Stimulated activated CD4-positive, alpha-beta T cell treated with anti-CD3 and anti-CD28 coated beads, Interleukin-15, amount 100 ng/mL, for 24 hours (primary cell): ENCODE results near the gene F12.
A peak's percentile ranks its signal among the peaks of the same experiment; 100 is the strongest.

Experiments used
- DNase-seq: peaks from one replicate; pipeline ENCODE4 v3.0.0-alpha.2; 2020

F12 gene

DNA sequence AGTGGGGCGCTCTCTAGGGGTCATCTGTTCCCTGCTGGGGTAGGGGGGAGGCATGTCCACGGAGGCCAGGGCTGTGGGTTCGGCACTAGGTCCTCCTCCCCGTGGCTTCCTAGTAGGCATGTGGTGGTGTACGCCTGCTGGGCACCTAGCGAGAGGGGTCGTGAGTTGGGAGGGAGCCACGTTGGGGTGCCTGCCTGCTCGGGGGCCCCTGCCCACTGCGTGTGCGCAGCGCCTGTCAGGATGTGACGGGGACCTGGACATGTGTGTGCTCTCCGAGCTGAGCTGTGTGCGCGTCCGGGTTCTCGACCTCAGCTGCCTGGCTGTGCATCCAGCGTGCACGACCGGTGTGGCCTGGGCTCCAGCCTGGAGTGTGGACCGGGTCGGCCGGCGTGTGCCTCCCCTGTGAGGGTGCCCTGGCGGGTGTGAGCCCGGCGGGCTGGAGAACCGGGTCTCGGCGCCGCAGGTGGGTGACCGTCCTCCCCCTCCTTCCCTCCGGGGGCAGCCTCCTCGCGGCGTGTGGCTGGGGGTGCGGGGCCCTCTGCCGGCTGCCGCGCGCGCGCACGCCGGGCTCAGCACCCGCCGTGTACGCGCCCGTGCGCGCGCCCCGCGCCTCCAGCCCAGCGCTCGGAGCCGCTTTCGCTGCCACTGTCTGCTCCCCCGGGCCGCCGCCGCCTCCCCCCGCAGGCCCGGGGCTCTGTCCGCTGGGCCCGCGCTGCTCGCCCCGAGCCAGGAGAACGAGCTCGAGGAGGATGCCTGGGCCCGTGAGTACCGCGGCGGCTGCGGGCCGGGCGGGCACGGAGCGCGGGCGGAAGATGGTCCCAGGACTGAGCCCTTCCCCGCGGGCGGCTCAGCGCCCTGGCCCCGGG is 37.1 kb upstream of the F12 start, which contains the start of gene PRR7:
PRR7 (plus strand) TSS at position 615 of the 866 bp plus-strand sequence. CDS start 8,254 bp downstream, outside the sequence.
- peak; percentile 80 for DNase-seq

DNA sequence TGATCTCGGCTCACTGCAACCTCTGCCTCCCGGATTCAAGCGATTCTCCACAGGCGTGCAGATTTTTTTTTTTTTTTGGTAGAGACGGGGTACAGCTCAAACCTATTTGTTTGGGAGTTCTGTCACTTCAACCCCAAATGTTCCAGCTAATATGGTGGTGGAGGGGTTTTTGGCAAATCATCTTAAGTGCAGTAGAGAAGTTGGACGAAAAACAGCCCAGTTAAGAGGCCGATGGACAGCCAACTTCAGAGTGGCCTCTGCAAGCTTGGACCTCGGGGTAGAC is 36.5 kb upstream of the F12 start:
- no peak for DNase-seq

DNA sequence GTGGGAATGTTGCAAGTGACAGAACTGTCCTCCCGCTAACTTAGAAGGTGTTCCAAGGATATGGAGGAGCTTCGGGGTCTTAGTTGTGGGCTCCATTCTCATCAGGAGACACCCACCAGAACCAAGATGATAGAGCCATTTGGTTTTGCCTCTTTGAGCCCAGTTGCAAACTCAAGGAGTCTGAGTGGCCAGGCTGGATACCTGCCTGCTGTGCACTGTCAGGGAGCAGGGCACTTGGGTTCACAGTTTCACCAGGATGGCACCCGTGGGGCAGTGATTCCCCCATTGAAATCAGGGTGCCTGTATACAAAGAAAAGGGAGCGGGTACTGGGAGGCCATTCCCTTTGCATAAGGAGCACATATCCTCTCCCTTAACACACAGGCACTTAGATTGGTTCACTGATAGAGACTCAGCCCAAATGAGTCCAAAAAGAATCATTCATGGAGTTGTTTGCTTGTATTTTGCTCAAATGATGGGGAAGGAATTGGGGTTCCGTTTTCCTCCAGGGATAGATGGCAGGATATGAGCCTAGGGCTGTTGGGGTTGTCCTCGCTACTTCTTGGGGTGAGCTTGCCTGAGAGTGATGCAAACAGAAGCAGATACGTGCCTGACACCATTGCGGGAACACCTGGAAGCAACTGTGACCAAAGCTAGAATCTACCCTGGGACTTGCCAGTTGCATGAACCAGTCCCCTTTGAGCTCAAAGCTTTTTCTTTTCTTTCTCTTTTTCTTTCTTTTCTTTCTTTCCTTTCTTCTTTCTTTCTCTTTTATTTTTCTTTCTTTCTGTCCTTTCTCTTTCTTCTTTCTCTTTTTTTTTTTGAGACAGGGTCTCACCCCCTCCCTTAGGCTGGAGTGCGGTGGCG is 35.9 kb upstream of the F12 start:
- DNase-seq, result peak; percentile 50

DNA sequence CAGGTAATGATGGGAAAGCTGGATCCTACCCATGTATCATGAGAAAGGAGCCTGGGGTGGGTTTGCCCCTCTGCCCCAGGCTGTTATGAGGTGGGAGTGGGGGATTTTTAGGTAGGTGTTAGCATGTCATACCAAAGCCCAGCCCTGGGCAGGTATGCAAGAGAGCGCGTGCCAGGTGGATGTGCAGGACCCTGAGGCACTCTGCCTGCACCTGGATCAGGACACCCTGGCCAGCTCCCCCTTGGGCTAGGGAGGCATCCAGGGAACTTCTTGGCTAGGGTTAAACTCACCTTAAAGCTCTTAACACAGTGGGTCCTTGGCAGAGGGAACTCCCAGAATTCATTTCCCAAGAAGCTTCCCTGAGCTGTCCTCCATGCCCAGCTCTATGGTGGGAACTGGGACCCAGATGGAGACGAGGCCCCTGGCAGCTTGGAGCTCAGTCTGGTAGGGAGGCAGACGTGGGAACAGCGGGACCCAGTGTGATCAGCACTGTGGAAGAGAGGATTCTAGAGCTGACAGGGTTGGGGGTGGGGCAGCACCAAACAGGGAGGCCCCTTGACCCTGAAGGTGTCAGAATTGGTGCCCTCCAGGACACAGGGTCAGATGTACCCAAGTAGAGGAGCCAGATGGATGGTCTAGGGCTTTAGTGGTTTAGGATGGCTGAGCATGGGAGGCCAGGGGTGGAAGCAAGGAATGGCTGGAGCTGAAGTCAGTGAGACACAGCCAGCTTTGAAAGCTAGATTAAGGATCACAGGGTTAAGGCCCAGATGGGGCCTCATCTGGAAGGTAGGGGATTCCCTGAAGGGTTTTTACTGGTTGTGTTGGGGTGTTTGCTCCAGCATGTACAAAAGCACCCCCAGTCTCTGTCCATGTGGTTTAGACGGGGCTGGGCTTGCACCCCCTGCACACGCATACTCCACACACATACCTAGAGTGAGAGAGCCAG is 35.0 kb upstream of the F12 start:
- DNase-seq, result peak; percentile 49

DNA sequence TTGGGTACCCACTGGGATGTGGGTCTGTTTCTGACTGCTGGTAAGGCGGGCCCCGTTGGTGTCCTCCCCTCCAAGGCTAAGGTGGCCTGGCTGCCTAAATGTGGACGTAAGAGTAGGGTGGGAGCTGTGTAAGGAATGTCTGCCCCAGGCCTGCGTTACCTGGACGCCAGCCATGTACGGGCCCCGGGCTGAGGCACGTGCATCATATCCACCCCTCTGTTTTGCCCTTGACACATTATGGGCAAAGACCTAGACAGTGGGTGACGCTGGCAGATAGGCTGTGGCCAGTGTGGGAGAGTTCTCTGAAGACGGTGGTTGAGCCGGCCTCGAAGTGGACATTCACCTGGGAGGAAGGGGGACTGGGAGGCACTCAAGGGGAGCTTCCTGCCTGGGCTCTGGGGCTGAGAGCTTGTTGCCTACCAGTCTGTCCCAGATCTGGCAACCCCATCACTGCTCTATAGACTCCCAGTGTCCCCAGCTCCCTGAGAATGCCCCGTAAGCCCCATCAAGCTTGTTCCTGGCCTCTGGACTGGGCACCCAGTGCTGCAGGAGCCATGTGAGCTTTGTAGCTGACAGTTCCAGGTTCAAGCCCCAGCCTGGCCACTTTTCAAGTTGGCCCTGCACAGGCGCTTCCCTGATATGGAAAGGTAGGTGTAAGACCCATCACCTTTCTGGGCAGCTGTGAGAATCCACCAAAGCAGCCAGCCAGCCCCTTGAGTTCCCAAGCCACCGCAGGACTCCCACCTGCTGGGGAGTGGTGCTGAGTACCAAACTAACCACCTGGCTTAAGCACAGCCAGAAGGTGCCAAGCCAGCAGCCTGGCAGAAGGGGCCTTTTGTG is 34.0 kb upstream of the F12 start:
- DNase-seq, result no peak

DNA sequence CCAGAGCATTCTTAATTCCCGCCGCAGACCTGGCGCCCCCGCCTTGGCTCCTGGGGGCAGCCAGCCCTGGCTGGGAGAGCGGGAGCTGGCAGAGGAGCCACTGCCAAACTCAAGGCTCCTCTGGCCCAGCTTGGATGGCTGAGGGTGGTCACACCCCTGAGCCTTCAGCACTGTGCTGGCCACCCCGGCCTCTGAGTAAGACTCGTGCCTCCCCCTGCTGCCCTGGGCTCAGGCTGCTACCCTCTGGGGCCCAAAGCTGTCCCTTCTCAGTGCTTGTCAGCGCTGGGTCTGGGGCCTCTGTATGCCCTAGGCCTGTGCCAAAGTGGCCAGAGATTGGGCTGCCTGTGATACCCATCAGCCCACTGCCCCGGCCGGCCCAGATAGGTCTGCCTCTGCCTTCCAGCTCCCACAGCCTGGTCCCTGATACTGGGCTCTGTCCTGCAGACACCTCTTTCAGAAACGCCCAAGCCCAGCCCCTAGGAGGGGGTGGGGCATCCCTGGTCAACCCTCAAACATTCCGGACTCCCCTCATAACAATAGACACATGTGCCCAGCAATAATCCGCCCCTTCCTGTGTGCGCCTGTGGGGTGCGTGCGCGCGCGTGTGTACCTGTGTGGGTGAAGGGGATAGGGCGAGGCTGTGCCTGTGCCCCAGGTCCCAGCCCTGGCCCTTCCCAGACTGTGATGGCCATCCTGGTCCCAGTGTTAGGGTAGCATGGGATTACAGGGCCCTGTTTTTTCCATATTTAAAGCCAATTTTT is 32.9 kb upstream of the F12 start:
- no peak for DNase-seq

DNA sequence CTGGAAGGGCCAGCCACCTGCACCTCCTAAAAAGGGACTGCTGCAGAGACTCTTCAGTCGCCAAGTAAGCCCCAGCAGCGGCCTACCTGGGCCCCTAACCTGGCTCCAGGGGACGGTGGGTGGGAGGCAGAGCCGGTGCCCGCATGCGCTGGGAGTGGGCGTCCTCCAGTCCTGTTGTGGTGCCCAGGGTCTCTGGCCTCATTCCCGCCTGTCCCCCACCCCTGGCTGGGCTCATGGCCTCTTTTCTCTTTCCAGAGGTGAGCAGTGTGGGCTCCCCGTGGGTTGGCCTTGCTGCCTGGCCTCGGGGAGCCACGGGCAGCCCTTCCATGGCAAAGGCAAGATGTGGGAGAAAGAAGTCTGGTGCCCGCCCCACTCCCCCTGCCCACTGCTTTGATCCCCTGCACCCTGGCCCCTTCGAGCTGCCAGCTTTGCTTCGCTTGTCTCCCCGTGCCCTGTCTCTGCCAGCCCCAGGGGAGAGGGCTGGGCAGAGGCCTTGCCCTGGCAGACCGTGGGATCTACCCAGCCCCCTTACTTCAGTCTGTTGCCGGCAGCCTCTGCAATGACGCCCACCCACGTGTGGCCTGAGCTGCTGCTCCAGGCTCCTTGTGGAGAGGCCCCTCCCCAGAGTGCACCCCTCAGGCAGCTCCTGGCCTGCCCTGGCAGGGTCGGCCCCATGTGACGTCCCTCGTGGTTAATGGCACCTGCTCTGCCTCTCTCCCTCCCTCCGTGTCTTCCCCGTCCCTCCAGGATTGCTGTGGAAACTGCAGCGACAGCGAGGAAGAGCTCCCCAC is 31.8 kb upstream of the F12 start:
- no peak for DNase-seq

DNA sequence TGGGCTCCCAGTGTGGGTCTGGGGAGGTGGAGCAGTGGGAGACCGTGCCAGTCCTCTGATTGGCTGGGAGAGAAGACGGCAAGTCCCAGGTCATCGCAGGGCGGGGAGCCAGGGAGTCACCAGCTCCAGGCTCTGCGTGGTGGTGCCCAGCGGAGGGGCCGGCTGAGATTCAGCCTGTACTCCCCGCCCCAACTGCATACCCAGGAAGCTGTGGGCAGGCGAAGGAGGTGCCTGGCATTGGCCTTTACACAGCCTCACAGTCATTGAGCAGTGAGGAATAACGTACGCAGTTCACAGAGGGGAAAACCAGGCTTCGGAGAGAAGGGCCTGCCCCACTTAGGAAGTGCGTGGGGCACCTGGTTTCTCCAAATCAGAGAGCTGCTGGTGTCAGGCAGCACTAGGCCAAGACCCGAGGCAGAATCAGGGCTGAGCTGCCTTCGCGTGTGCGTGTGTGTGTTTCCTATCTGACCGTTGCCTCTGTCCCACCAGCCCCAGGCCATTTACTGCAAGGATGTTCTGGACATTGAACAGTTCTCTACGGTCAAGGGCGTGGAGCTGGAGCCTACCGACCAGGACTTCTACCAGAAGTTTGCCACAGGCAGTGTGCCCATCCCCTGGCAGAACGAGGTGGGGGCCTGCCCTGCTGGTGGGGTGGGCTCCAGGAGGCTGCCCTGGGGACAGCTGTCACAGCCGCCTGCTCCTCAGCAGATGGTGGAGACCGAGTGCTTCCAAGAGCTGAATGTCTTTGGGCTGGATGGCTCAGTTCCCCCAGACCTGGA is 31.0 kb upstream of the F12 start:
- DNase-seq, result peak; percentile 68

DNA sequence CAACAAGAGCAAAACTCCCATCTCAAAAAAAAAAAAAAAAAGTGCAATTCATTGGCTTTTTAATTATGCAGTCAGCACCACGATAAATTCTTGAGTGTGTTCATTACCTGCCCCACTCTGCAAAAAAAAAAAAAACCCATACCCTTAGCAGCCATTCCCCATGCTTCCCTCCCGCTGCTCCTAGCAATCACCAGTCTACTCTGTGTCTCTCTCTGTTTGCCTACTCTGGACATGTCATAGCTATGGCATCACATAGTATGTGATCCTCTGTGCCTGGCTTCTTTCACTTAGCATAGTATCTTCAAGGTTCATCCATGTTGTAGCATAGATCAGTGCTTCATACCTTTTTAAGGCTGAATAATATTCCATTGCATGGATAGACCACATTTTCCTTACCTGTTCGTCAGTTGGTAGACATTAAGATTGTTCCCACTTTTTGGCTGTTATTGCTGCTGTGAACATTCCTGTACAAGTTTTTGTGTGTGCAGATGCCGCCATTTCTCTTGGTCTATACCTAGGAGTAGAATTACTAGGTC is 30.2 kb upstream of the F12 start:
- DNase-seq, result no peak

DNA sequence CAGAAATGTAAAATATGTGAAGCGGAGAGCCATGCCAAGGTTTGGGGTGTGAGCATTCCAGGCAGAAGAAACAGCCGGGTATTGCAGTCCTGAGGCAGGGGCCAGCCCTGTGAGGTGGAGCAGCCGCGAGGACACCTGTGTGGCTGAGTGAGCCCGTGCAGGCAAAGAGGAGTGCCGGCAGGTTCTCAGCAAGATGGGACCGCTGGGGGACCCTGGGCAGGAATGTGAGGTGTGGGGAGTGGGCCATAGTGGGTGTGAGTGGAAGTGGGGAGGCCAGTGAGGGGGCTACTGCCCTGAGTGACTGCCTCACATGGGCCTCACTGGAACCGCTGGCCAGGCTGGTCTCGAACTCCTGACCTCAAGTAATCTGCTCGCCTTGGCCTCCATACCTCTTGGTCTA is 29.1 kb upstream of the F12 start:
- DNase-seq, result no peak

DNA sequence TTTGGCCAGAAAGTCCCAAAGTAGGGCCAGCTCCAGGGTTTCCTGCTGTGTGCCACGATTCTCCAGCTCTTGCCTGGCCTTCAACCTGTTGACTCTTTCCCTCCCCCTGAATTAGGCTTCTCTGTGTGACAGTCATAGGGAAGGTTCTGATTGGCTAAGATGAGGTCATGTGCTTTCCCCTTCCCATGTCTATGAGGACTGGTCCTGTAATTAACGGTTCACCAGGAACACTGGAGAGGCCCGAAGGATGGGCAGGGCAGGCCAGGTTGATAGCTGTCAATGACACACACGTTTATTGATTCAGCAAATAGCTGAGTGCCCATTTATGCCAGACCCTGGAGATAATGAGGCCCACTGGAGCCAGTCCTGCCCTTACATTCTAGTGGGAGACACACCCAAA is 28.3 kb upstream of the F12 start:
- DNase-seq, result no peak

DNA sequence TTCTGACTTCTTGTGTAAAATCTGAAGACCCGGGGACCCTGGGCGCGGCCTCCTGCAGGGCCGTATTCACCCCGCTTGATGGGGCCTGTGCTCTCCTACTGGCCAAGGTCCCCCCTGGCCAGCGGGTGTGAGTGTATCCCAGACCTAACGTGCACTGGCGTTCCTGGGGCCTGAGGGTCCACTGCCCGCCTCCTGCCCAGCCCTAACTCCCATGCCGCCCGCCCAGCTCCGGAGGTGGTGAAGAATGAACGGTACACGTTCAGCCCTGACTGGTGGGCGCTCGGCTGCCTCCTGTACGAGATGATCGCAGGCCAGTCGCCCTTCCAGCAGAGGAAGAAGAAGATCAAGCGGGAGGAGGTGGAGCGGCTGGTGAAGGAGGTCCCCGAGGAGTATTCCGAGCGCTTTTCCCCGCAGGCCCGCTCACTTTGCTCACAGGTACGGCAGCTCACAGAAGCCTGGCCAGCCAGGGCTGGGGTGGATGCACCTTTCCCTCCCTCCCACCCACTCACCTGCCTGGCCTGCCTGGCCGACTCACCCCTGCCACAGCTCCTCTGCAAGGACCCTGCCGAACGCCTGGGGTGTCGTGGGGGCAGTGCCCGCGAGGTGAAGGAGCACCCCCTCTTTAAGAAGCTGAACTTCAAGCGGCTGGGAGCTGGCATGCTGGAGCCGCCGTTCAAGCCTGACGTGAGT is 26.6 kb upstream of the F12 start:
- no peak for DNase-seq

DNA sequence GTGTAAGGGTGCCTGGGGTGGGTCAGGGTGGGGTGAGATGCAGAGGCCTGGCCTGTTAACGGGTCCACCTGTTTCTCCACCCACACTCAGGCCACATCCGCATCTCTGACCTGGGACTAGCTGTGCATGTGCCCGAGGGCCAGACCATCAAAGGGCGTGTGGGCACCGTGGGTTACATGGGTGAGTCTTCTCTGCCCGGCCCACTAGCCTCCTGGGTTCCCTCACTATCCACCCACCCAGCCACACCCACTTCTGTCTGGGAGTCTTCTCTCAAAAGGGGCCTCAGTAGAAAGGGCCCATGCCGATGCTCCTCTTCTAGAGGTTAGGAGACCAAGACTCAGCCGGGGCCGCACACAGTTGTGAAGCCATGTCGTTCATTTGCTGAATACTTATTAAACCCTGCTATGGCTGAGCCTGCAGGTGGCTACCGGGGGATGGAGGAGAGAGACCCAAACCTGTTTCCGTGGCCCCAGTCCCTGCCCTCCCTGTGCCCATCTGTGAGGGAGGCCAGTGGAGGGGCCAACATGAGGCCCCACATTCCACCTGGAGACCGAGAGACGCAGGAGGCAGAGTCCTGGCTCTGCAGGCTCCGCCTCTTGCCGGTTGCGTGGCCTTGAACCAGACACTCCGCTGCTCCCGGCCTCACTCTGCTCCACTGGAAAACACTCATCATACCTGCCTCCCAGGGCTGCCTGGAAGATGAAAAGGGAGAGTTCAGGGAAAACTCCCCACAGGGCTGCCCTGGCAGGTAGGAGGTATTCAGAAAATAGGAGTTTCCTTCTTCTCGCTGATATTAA is 25.8 kb upstream of the F12 start:
- no peak for DNase-seq

DNA sequence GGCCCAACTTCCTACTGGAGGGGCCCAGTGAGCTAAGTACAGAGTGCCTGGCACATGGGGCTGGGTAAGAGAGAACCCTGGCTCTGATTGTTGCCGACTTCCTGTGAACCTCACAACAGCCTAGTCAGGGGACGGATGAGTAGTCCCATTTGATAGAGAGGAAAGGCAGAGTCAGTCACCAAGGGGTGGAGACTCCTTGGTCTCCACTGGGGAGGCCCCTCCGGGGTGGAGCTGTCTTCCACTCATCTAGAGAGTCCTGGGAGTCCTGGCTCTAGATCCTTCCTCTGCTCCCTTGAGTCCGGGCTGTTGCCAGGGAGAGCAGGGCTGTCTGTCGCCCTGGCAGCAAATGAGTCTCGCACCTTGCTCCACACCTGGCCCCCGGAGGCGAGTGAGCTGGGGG is 25.1 kb upstream of the F12 start:
- peak; percentile 83 for DNase-seq

DNA sequence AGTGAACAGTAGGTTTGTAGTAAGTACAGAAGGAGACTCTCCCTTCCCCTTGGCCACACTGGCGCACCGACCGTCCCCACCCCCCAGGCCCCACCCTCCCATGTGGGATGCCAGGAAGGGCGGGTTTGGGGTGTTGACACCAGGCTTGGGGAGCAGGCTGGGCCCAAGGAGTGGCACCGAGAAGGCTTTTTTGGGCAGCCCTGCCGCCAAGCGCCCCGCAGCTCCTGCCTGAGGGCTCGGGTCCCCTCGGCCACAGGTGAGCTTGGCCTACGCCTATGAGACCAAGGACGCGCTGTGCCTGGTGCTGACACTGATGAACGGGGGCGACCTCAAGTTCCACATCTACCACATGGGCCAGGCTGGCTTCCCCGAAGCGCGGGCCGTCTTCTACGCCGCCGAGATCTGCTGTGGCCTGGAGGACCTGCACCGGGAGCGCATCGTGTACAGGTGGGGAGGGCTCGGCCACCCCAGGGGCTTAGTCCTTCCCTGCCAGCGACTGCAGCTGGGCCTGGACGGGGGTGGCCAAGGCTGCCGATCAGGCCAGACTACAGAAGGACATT is 24.4 kb upstream of the F12 start:
- DNase-seq, result no peak

DNA sequence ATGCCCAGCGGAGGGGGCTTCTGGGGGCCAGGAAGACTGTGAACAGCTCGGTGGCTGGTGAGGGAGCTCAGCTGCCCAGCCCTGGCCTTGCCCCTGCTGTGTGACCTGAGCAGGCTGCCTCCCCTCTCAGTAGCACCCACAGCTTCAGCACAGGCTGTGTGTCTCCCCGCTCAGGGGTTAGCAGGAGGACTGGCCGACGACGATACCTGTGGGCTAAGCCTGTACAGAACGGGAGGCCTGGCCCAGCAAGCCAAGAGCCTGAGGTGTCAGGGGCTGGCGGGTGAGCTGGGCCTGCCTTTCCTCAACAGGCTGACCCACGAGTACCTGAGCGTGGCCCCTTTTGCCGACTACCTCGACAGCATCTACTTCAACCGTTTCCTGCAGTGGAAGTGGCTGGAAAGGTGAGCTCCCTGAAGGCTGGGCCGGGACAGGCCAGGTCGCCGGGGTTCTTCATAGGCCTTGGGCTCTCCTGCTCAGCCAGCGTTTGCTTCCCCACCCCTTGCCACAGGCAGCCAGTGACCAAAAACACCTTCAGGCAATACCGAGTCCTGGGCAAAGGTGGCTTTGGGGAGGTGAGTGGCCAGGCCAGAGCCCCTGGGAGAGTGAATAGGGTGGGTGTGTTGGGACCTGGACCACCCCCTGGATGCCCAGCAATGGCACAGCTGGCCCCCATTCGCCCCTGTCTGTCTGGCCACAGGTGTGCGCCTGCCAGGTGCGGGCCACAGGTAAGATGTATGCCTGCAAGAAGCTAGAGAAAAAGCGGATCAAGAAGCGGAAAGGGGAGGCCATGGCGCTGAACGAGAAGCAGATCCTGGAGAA is 23.7 kb upstream of the F12 start:
- no peak for DNase-seq
